CMK (cell line): Measurements from ENCODE around the gene CFAP53.
"Not testable (repeated sequence)": the region's sequence is repeated elsewhere in the genome, so short reads cannot be mapped to it uniquely, and the experiment has no call there.

Experiments
- DNase-seq: peaks from one replicate; pipeline ENCODE4 v3.0.0-alpha.2; 2010; ENCODE audit warnings: low read depth

CFAP53 gene, protein sequence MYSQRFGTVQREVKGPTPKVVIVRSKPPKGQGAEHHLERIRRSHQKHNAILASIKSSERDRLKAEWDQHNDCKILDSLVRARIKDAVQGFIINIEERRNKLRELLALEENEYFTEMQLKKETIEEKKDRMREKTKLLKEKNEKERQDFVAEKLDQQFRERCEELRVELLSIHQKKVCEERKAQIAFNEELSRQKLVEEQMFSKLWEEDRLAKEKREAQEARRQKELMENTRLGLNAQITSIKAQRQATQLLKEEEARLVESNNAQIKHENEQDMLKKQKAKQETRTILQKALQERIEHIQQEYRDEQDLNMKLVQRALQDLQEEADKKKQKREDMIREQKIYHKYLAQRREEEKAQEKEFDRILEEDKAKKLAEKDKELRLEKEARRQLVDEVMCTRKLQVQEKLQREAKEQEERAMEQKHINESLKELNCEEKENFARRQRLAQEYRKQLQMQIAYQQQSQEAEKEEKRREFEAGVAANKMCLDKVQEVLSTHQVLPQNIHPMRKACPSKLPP

DNA sequence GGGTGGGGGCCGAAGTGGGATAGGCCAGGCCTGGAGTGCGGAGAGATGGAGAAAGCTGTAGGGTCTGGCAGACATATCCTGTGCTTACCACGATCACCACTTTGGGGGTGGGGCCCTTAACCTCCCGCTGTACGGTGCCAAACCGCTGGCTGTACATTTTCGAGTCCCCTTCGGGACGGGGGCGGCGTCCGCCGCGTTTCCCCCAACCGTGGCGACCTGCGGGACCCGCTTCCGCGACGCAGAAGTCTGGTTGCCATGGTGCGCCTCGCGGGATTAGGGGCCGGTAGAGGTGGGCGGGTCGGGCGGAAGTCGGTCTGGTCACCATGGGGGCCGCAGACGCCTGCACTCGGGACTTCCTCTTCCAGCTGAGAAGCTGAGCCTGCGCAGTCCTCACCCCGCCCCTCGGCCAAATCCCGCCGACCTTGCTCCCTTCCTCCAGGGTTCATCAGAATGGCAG is at the start of gene CFAP53:
CFAP53 (minus strand) TSS at position 248 of the 457 bp plus-strand sequence; CDS start at position 157, 91 bp downstream.
- DNase-seq: peak; percentile 59

GRCh38 chr18:50315100-50315871 is 49.0 kb upstream of the CFAP53 start:
- no peak for DNase-seq

GRCh38 chr18:50313873-50314460 is 47.7 kb upstream of the CFAP53 start:
- DNase-seq: no peak

DNA sequence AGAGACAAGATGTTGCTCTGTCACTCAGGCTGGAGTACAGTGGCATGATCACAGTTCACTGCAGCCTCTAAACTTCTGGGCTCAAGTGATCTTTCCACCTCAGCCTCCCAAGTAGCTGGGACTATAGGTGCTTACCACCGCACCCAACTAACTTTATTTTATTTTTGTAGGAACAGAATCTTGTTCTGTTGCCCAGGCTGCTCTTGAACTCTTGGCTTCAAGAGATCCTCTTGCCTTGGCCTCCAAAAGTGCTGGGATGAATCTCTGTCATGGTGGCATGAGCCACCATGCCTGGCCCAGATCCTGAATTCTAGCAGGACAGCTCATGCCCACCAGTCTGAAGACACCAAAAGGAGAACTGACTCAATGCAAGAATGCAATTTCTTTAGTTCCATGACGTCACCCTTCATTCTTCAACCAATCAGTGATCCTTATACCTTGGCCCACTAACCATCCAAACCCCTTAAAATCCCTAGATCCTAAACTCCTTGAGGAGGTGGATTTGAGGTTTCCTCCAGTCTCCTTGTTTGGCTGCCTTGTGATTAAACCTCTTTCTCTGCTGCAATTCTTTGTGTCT is 46.8 kb upstream of the CFAP53 start:
- no peak for DNase-seq

- DNase-seq: no peak
Measured at GRCh38 chr18:50312296-50313030, 46.2 kb upstream of the CFAP53 start.

- DNase-seq: no peak
Measured at GRCh38 chr18:50311650-50312049, 45.4 kb upstream of the CFAP53 start.

GRCh38 chr18:50310080-50310479 is 43.8 kb upstream of the CFAP53 start:
- DNase-seq: no peak

GRCh38 chr18:50308851-50309250 is 42.6 kb upstream of the CFAP53 start:
- DNase-seq: not testable (repeated sequence)

GRCh38 chr18:50307738-50308470 is 41.6 kb upstream of the CFAP53 start:
- peak; percentile 21 for DNase-seq

DNA sequence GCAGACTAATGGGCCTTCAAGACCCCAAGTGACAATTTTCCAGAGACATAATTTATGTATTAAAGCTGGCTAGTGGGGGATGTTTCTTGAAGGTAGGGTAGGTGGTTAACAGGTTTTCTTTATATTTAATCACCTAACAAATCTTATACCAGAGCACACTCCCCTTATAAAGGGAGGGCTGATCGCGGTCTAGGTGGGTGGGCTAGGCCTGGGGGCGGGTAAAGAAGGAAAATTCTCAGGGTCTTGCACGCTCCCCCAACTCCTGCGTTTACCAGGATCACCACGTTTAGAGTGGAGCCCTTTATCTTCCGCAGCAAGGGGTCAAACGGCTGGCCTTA is 41.1 kb upstream of the CFAP53 start:
- no peak for DNase-seq

DNA sequence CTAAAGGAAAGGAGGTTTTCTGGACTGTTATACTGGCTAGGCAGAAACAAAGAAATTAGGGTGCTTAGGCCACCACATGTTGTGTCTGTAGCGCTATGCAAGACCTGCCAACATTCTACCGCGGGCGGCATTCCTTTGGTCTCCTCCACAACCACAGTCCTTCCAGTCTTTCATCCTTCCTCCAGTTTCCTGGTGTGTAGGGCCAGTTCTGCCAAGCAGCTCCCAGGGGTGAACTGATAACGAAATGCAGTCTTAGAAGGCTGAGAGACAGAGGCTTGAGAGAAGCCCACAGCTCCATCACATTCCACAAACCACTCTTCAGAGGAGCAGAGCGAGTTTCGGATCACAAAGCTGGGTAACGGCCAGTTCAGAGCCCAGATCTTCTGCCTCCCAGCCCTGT is 40.6 kb upstream of the CFAP53 start:
- no peak for DNase-seq

GRCh38 chr18:50301074-50301473 is 34.8 kb upstream of the CFAP53 start:
- DNase-seq: no peak

DNA sequence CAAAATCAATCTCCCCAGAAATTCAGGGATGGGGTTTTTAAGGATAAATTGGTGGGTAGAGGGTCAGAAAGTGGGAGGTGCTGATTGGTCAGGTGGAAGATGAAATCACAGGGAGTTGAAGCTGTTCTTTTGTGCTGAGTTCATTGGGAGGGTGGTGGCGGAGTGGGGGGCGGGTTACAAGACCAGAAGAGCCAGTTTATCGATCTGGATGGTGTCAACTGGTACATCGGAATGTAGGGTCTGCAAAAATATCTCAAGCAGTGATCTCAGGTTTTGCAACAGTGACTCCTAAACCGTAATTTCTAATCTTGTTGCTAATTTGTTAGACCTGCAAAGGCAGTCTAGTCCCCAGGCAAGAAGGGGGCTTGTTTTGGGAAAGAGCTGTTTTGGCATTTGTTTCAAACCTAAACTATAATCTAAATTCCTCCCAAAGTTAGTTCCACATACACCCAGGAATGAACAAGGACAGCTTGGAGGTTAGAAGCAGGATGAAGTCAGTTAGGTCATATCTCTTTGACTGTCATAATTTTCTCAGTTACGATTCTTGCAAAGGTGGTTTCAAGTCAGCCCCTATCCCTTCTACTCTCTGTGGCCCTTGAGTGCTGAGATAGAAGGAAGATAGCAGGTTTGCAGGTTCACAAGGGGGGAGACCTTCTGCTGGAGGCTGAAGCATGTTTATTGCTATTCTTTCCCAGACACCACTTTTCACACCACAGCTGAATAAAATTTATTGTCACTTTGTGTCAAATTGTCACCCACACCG is 33.5 kb upstream of the CFAP53 start:
- DNase-seq: no peak

- DNase-seq: no peak
Measured at GRCh38 chr18:50298443-50299284, 32.4 kb upstream of the CFAP53 start.

GRCh38 chr18:50297621-50298442 is 31.5 kb upstream of the CFAP53 start:
- DNase-seq: peak; percentile 38

- DNase-seq: no peak
Measured at GRCh38 chr18:50293039-50293438, 26.7 kb upstream of the CFAP53 start.

DNA sequence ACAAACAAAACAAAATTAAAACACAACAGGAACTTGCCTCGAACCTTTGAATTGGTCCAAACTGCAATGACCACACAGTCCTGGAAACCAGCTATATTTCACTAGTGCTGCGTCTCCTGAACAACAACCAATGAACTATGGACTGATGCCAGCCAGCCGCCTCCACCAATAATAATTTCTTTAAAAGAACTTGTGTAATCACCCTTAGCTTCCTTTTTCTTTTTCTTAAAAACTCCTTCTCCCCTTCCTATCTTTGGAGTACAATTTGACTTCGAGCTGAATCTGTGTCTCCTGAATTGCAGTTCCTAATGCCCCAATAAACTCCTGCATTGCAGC is 22.8 kb upstream of the CFAP53 start:
- DNase-seq: no peak

DNA sequence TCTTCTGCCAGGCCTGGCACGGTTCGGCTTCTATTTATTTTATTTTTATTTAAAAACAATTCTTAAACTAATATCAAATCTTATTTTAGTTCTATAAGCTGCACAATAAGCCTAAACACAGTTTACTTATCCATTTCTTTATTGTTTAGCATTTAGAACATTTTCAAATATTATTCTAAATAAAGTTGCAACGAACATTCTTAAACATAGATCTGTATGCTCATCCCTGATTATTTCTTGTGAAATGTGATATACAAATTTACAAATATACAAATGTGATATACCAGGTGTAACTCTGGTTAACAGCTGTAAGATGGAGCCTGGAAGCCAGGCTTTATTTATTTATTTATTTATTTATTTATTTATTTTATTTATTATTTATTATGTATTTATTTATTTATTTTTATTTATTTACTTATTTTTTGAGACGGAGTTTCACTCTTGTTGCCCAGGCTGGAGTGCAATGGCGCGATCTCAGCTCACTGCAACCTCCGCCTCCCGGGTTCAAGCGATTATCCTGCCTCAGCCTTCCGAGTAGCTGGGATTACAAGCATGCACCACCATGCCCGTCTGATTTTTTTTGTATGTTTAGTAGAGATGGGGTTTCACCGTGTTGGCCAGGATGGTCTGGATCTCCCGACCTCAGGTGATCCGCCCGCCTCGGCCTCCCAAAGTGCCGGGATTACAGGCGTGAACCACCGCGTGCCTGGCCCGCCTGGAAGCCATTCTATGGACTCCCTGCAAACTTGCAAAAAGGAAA is 22.2 kb upstream of the CFAP53 start:
- not testable (repeated sequence) for DNase-seq
